K562 (cell line): ENCODE data around the gene DCAF11.

Experiments
- ARID4B ChIP-seq: sonication (generic); formaldehyde crosslinking; IDR thresholded peaks from 2 replicates; pipeline ENCODE4 v1.8.0; 2022; ENCODE audit warnings: mild to moderate bottlenecking, missing genetic modification reagents
- CTCF ChIP-seq, 3 experiments: IDR thresholded peaks in 2 of 3; conservative IDR thresholded peaks in 1 of 3; 2 replicates each; pipeline ENCODE4 v1.5.1; 2011 to 2012; ENCODE audit warnings: low read length in 3 of 3, mild to moderate bottlenecking in 3 of 3, control low read depth in 2 of 3, improper control_type of control experiment in 1 of 3, inconsistent platforms in 1 of 3, low read depth in 1 of 3, mixed read lengths in 1 of 3, moderate library complexity in 1 of 3; ENCODE audit not compliant: insufficient read depth in 2 of 3
- ESRRA ChIP-seq: fragments of 450-650 bp; IDR thresholded peaks from 2 replicates; pipeline ENCODE4 v1.6.1; 2014; ENCODE audit warnings: low read depth, mild to moderate bottlenecking, moderate library complexity, borderline replicate concordance
- FOSL1 ChIP-seq: fragments of 200-800 bp; sonication (Bioruptor generic); conservative IDR thresholded peaks from 2 replicates; pipeline ENCODE4 v1.6.1; 2016; ENCODE audit warnings: missing genetic modification characterization, missing compliant biosample characterization
- FOXP4 ChIP-seq: sonication (generic); formaldehyde crosslinking; IDR thresholded peaks from 2 replicates; pipeline ENCODE4 v1.8.0; 2022; ENCODE audit warnings: mild to moderate bottlenecking, missing genetic modification reagents, borderline replicate concordance
- JUN ChIP-seq, 2 experiments: sonication (generic) in 1 of 2; formaldehyde crosslinking in 1 of 2; IDR thresholded peaks; 2 replicates each; pipeline versions ENCODE4 v1.6.1 to v1.8.0; 2012 to 2022; ENCODE audit warnings: borderline replicate concordance in 2 of 2, mild to moderate bottlenecking in 2 of 2, improper control_type of control experiment in 1 of 2, low read depth in 1 of 2, low read length in 1 of 2, missing genetic modification reagents in 1 of 2
- THAP7 ChIP-seq: fragments of 250-450 bp; sonication (Bioruptor Pico); IDR thresholded peaks from 2 replicates; pipeline ENCODE4 v1.5.0; 2021
- UBTF ChIP-seq, 2 experiments: IDR thresholded peaks; 2 replicates each; pipeline ENCODE4 v1.6.1; 2012; ENCODE audit warnings: improper control_type of control experiment in 2 of 2, low read depth in 2 of 2, low read length in 2 of 2, borderline replicate concordance in 1 of 2
- ZBTB33 ChIP-seq: sonication (generic); formaldehyde crosslinking; IDR thresholded peaks from 2 replicates; pipeline ENCODE4 v1.8.1; 2023; ENCODE audit warnings: mild to moderate bottlenecking, missing genetic modification reagents
- ZNF143 ChIP-seq: sonication (generic); formaldehyde crosslinking; IDR thresholded peaks from 2 replicates; pipeline ENCODE4 v1.9.0; 2022; ENCODE audit warnings: mild to moderate bottlenecking, missing genetic modification reagents

GRCh38 chr14:24130380-24130716, 15.8 kb downstream of the DCAF11 start, which contains the start of gene FITM1:
- TF ChIP-seq UBTF (IDR thresholded peaks at IDR 0.05; ENCODE audit: borderline replicate concordance in 1 of 2, low read depth in 2 of 2, low read length in 2 of 2) (no peak), ARID4B (CRISPR knock-in tag) (no peak), ZNF143 (CRISPR knock-in tag) (no peak), FOSL1 (no peak), THAP7 (CRISPR knock-in tag) (no peak), CTCF (IDR thresholded peaks at IDR 0.05 in 2 of 3, conservative IDR thresholded peaks at IDR 0.05 in 1 of 3; ENCODE audit: insufficient read depth in 2 of 3, low read depth in 1 of 3, low read length in 3 of 3) (no peak), JUN (IDR thresholded peaks at IDR 0.05; ENCODE audit: borderline replicate concordance, low read depth, low read length) (no peak), JUN (CRISPR knock-in tag; IDR thresholded peaks at IDR 0.05; ENCODE audit: borderline replicate concordance) (no peak), ZBTB33 (no peak), ESRRA (no peak), FOXP4 (CRISPR knock-in tag) (no peak)
